Left renal pelvis (tissue), 4 donors: ENCODE measurements around the gene KRT32. TPM values are rescaled to one million over a fixed set of nuclear protein-coding genes. Genes with fewer than 3 reads are reported as not detected.

ENCODE experiments used
- DNase-seq, 4 donors: peaks; one replicate each; pipeline ENCODE4 v3.0.0-alpha.2; 2013; ENCODE audit warnings: low read depth in 4 of 4, low spot score in 3 of 4
- polyA plus RNA-seq, 4 donors: library from polyadenylated mRNA; unstranded; fragments of 120-200 nt; gene quantifications; one replicate each; pipeline ENCODE4 v1.2.1, GENCODE V29; 2013; ENCODE audit not compliant: insufficient read length in 4 of 4

The KRT32 gene
- polyA plus RNA-seq, 4 donors, result not detected

GRCh38 chr17:41494524-41494923, 27.3 kb upstream of the KRT32 start:
- DNase-seq, result no peak

DNA sequence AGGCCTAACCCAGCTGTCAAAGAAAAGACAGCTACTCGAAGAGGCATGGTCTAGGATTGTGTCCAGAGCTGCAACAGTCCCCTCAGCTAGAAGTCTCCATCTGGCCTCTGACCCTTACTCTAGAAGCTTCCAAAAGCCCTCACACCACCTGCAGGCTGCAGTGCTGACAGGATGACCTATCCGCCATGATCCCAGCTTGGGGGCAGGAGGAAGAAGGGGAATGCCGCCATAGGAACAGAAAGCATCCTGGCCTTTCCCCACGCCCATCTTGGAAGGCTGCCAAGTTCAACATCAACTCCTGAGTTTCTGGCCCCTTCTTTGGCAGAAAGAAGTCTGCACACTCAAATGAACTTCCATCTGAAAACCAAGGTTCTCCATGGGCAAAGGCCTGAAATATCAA, 25.6 kb upstream of the KRT32 start:
- peak in 2 of 4 donors; percentile 36 to 38 for DNase-seq

- DNase-seq, result no peak
These were observed 25.2 kb upstream of the KRT32 start for GRCh38 chr17:41492351-41492750.

- DNase-seq, result no peak
These were observed 24.3 kb upstream of the KRT32 start for GRCh38 chr17:41491476-41491875.

GRCh38 chr17:41490000-41490990, 23.1 kb upstream of the KRT32 start:
- no peak for DNase-seq

GRCh38 chr17:41489531-41489930, 22.3 kb upstream of the KRT32 start, which contains the start of gene KRT36:
TSS of gene KRT36 (minus strand) at chr17:41489910. CDS start at chr17:41489864, 46 bp downstream.
- no peak for DNase-seq

DNA sequence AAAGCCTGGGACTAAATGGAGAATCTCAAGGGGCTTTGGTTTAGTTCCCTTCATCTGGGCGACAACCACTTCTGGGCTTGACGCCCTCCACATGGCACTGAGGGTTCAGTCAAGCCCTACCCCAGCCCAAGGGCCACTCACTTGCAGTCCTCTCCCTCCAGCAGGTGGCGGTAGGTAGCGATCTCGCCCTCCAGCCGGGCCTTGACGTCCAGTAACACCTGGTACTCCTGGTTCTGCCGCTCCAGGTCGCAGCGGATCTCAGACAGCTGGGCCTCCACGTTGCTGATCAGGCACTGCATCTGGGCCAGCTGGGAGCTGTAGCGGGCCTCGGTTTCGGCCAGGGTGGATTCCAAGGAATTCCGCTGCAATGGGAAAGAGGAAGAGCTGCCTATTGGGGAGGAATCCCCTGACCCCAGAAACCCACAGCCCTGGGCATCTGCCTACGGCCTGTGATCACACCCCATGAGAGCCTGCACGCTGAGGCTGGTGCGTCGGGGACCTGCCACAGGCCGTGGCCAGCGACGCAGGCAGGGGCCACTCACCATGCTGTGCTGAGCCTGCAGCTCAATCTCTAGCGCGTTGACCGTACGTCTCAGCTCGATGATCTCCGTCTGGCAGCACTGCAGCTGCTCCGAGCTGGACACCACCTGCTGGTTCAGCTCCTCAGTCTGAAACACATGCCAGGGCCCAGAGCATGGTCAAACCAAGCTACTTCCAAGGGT, 19.8 kb upstream of the KRT32 start:
- DNase-seq, result no peak

DNA sequence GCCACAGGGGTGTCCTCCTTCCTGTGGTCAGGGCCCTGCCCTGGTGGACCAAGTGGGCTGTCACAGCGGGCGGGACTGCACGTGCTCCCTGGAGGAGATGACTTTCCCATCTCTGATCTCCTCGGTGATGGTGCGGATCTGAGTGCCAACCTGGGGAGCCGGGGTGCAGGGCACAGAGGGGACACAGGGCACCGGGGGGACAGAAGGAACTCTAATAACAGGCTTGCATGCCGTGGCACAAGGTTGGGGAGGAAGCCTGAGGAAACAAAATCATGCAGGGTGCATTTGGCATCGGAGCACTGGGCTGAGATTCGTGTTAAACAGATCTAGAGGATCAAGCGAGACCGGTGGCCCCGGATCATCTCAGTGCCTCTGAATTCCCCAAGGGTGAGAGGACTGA, 19.1 kb upstream of the KRT32 start:
- DNase-seq, result no peak

GRCh38 chr17:41484920-41485904, 18.0 kb upstream of the KRT32 start:
- no peak for DNase-seq

DNA sequence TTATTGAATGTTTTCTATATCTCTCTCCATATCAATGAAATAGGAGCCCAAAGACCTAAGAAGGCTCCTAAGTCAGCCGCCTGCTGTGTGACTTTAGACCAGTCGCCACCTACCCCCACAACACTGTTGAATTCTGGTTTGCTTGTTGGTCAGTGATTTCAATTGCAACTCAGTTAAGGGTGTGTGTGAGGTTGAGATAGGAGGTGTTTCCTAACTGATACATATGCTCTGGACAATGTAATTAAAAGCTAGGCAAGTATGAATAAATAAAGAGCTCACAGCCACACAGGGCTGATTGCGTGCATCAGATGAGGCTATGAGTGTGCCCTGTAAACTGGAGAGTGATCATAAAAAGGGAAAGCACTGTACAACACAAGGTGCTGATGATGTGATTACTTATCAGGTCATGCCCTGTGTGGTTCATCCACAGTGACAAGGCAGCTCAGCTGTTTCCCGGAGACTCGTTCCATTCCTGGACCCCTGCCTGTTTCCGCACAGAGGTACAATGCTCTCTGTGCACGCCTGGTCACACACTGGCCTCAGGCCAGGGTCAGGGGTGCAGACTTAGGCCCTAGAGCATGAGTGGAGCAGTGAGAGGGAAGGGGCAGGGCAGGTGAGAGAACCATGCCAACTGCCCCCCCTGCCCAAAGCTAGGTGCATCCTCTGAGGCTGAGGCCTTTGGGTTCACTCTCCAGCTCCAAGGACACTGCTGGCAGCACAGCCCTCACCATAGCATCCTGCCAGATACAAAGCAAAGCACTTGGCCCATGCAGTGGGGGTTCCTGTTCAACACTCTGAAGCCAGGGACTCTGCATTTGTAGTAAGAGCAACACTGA, 17.0 kb upstream of the KRT32 start:
- DNase-seq, result no peak

GRCh38 chr17:41483531-41483930, 16.3 kb upstream of the KRT32 start:
- no peak for DNase-seq

DNA sequence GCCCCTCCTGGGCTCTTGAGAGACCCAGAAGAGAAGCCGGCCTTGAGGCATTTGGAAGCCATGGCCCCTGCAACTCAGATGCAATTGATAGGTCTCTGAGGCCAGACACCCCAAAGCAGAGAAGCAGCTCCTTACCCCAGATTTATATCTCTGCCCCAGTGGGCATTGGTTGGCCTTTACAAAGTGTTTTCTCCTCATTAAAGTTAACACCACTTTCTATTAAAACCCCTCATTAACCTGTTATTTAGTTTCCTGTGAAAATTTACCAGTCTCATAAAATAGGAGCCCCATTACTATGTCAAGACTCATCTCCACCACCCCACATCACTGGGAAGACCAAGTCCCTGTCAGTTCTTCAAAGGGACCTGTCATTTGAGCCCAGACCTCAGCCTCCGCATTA, 13.8 kb upstream of the KRT32 start, which contains the start of gene KRT35:
KRT35 (minus strand) TSS at position 116 of the 400 bp plus-strand sequence; CDS start at position 62, 54 bp downstream.
- DNase-seq, result no peak

DNA sequence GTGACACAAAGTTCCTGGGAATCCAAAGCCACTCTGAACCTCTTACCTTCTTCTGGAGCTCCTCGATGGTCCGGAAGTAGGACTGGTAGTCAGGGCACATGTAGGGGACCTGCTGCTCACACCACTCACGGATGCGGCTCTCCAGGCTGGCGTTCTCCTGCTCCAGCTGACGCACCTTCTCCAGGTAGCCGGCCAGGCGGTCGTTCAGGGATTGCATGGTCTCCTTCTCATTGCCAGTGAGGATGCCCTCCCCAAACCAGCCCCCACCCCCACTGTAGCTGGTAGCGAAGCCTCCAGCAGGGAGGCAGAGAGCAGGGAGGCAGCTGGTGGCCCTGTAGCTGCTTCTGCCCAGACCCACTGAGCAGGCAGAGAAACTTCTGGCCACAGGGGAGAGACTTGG, 13.4 kb upstream of the KRT32 start:
- DNase-seq, result no peak

GRCh38 chr17:41480136-41480535, 12.9 kb upstream of the KRT32 start:
- DNase-seq, result no peak

DNA sequence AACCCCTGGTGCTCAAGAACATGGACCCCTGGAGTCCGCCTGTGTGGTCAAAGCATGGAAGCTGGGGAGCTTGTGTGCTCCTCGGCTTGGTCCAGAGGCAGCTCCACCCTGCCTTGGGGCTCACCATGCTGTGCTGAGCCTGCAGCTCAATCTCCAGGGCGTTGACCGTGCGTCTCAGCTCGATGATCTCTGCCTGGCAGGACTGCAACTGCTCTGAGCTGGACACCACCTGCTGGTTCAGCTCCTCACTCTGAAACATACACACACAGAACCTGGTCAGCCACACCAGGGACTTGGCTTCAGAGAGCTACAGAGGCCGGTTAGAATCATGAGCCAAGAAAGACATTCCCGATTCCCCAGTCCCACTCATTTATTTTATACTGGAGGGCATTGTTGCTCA, 11.1 kb upstream of the KRT32 start:
- no peak for DNase-seq

GRCh38 chr17:41476866-41477815, 10.0 kb upstream of the KRT32 start:
- DNase-seq, result no peak

- no peak for DNase-seq
These were observed 8.2 kb upstream of the KRT32 start for GRCh38 chr17:41475421-41475820.

GRCh38 chr17:41474863-41475262, 7.7 kb upstream of the KRT32 start:
- DNase-seq, result no peak
